ENCODE data around the gene GGT1. TPM values are rescaled to one million over a fixed set of nuclear protein-coding genes. Genes with fewer than 3 reads are reported as not detected.

Gene GGT1
- polyA plus RNA-seq, 1 experiment = 2.4 TPM

Other genes with a start within 250 kb of the GGT1 start
- gene ADORA2A, start 175.6 kb upstream of the GGT1 start, polyA plus RNA-seq (2011; rRNA removed) = 0.97 and 2.8 TPM in 2 replicates
- 0.09 and 0.10 TPM in 2 replicates for gene UPB1, start 107.9 kb upstream of the GGT1 start, polyA plus RNA-seq (2011; rRNA removed)
- gene GUCD1, start 48.1 kb upstream of the GGT1 start, polyA plus RNA-seq (2011; rRNA removed) = 81.1 and 131 TPM in 2 replicates
- 168 and 231 TPM in 2 replicates for gene SNRPD3, start 47.2 kb upstream of the GGT1 start, polyA plus RNA-seq (2011; rRNA removed)
- 3.2 and 6.5 TPM in 2 replicates for gene LRRC75B, start 10.1 kb upstream of the GGT1 start, polyA plus RNA-seq (2011; rRNA removed)
- gene PIWIL3, start 171.5 kb downstream of the GGT1 start, polyA plus RNA-seq (2011; rRNA removed) = not detected in 2 replicates
- gene SGSM1, start 203.0 kb downstream of the GGT1 start, polyA plus RNA-seq (2011; rRNA removed) = not detected in 2 replicates